T-helper 1 cell treated with Interleukin-12 subunit alpha and Interleukin-12 subunit beta and Interleukin-4 antibody, amounts not matched to agents 30 ng/mL and 1 ng/mL, for 36 hours (primary cell): Measurements from ENCODE around the gene LCN12. TPM values are rescaled to one million over a fixed set of nuclear protein-coding genes. Genes with fewer than 3 reads are reported as not detected.

ENCODE experiments used
- total RNA-seq: library from RNA; stranded (reverse); gene quantifications from 2 replicates; pipeline ENCODE4 v1.2.3, GENCODE V29; 2022

The LCN12 gene
- total RNA-seq, 1 donor from 2014 or later: 3.2 TPM

Other genes with a start within 250 kb of the LCN12 start
- 0.29 and 0.37 TPM in 2 replicates for gene DIPK1B, start 239.7 kb upstream of the LCN12 start, total RNA-seq
- gene LCN10, start 209.3 kb upstream of the LCN12 start, total RNA-seq: 0.07 TPM in 1 of 2 replicates, not detected in the other
- not detected in 2 replicates for gene LCN6, start 203.7 kb upstream of the LCN12 start, total RNA-seq
- gene LCN8, start 194.0 kb upstream of the LCN12 start, total RNA-seq: not detected in 2 replicates
- not detected in 2 replicates for gene LCN15, start 187.8 kb upstream of the LCN12 start, total RNA-seq
- 39.2 and 41.2 TPM in 2 replicates for gene TMEM141, start 160.9 kb upstream of the LCN12 start, total RNA-seq
- gene CCDC183, start 155.9 kb upstream of the LCN12 start, total RNA-seq: 0.42 and 0.56 TPM in 2 replicates
- gene RABL6, start 144.3 kb upstream of the LCN12 start, total RNA-seq: 106 and 107 TPM in 2 replicates
- 8.1 and 8.8 TPM in 2 replicates for gene AJM1, start 109.8 kb upstream of the LCN12 start, total RNA-seq
- gene PHPT1, start 102.9 kb upstream of the LCN12 start, total RNA-seq: 161 and 165 TPM in 2 replicates
- gene MAMDC4, start 99.9 kb upstream of the LCN12 start, total RNA-seq: 21.5 and 26.0 TPM in 2 replicates
- gene EDF1, start 86.0 kb upstream of the LCN12 start, total RNA-seq: 428 and 445 TPM in 2 replicates
- 80.6 and 85.0 TPM in 2 replicates for gene TRAF2, start 65.8 kb upstream of the LCN12 start, total RNA-seq
- 117 and 119 TPM in 2 replicates for gene FBXW5, start 7.5 kb upstream of the LCN12 start, total RNA-seq
- 3.1 and 4.2 TPM in 2 replicates for gene C8G, start 7.0 kb upstream of the LCN12 start, total RNA-seq
- gene PTGDS, start 25.2 kb downstream of the LCN12 start, total RNA-seq: 5.2 and 5.3 TPM in 2 replicates
- gene LCNL1, start 30.7 kb downstream of the LCN12 start, total RNA-seq: not detected in 2 replicates
- gene PAXX, start 40.1 kb downstream of the LCN12 start, total RNA-seq: 79.8 and 84.2 TPM in 2 replicates
- gene CLIC3, start 44.3 kb downstream of the LCN12 start, total RNA-seq: 1.4 and 1.8 TPM in 2 replicates
- 30.0 and 33.9 TPM in 2 replicates for gene ABCA2, start 76.0 kb downstream of the LCN12 start, total RNA-seq
- 1.7 and 1.9 TPM in 2 replicates for gene FUT7, start 79.8 kb downstream of the LCN12 start, total RNA-seq
- gene NPDC1, start 93.9 kb downstream of the LCN12 start, total RNA-seq: 56.7 and 57.3 TPM in 2 replicates
- gene ENTPD2, start 101.8 kb downstream of the LCN12 start, total RNA-seq: not detected in 2 replicates
- gene SAPCD2, start 118.3 kb downstream of the LCN12 start, total RNA-seq: 19.7 and 21.1 TPM in 2 replicates
- gene UAP1L1, start 125.2 kb downstream of the LCN12 start, total RNA-seq: 15.1 and 15.7 TPM in 2 replicates
- 50.4 and 54.3 TPM in 2 replicates for gene MAN1B1, start 134.7 kb downstream of the LCN12 start, total RNA-seq
- 251 and 260 TPM in 2 replicates for gene DPP7, start 162.5 kb downstream of the LCN12 start, total RNA-seq
- 0.15 and 0.37 TPM in 2 replicates for gene GRIN1, start 186.9 kb downstream of the LCN12 start, total RNA-seq
- gene LRRC26, start 217.8 kb downstream of the LCN12 start, total RNA-seq: not detected in 2 replicates
- not detected in 2 replicates for gene TMEM210, start 219.8 kb downstream of the LCN12 start, total RNA-seq
- gene ANAPC2, start 236.3 kb downstream of the LCN12 start, total RNA-seq: 77.0 and 77.9 TPM in 2 replicates
- gene SSNA1, start 236.4 kb downstream of the LCN12 start, total RNA-seq: 88.4 and 88.8 TPM in 2 replicates
- gene TPRN, start 248.5 kb downstream of the LCN12 start, total RNA-seq: 9.5 and 9.9 TPM in 2 replicates